Measurements from ENCODE around the gene ACTR3C.

Gene ACTR3C

GRCh38 chr7:150322833-150323681 is at the start of gene ACTR3C, which contains the start of gene LRRC61:
TSS of gene ACTR3C (minus strand) at chr7:150323545. CDS start at chr7:150295296, 28,249 bp downstream.
TSS of gene LRRC61 (plus strand) at chr7:150323355. CDS start at chr7:150336862, 13,507 bp downstream.
- DNase-seq (ENCODE audit: low read depth) = no peak

DNA sequence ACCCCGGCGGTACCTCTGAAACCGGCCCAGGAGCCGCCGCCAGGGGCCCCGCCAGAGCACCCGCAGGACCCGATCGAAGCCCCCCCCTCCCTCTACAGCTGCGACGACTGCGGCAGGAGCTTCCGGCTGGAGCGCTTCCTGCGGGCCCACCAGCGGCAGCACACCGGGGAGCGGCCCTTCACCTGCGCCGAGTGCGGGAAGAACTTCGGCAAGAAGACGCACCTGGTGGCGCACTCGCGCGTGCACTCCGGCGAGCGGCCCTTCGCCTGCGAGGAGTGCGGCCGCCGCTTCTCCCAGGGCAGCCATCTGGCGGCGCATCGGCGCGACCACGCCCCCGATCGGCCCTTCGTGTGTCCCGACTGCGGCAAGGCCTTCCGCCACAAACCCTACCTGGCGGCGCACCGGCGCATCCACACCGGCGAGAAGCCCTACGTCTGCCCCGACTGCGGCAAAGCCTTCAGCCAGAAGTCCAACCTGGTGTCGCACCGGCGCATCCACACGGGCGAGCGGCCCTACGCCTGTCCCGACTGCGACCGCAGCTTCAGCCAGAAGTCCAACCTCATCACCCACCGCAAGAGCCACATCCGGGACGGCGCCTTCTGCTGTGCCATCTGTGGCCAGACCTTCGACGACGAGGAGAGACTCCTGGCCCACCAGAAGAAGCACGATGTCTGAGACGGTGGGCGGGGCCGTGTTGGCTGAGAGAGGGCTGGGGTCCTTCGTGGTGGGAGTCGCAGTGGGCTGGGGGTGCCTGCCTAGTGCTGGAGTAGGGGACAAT is 49.1 kb upstream of the ACTR3C start:
- DNase-seq (ENCODE audit: low read depth) = no peak

DNA sequence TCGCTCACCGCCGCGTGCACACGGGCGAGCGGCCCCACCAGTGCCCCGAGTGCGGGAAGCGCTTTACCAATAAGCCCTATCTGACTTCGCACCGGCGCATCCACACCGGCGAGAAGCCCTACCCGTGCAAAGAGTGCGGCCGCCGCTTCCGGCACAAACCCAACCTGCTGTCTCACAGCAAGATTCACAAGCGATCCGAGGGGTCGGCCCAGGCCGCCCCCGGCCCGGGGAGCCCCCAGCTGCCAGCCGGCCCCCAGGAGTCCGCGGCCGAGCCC is 48.6 kb upstream of the ACTR3C start:
- DNase-seq (ENCODE audit: low read depth) = no peak

- DNase-seq (ENCODE audit: low read depth) = no peak
Observed at GRCh38 chr7:150371131-150371995, 48.0 kb upstream of the ACTR3C start.

DNA sequence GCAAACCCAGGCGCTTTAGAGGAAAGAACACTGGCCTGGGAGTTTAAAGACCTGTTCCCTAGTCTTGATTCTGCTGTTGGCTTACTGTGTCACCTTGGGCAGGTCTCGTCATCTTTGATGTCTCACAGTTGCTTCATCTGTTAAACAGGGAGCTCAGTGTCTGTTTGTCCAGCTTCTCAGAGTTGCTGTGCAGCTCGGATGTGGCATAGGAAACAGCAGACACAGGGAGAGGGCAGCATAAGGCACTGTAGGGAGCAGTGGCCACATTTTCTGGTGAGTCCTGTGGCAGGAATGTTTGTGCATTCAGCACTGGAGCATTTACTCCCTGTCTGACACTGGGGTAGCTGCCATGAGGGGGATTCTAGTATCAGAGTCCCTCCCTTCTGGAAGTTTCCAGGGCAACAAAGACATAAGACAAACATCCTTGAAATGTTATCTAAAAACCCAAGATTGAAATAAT is 47.3 kb upstream of the ACTR3C start:
- DNase-seq (ENCODE audit: low read depth) = peak; percentile 88

GRCh38 chr7:150369748-150370501 is 46.6 kb upstream of the ACTR3C start:
- DNase-seq (ENCODE audit: low read depth) = no peak

DNA sequence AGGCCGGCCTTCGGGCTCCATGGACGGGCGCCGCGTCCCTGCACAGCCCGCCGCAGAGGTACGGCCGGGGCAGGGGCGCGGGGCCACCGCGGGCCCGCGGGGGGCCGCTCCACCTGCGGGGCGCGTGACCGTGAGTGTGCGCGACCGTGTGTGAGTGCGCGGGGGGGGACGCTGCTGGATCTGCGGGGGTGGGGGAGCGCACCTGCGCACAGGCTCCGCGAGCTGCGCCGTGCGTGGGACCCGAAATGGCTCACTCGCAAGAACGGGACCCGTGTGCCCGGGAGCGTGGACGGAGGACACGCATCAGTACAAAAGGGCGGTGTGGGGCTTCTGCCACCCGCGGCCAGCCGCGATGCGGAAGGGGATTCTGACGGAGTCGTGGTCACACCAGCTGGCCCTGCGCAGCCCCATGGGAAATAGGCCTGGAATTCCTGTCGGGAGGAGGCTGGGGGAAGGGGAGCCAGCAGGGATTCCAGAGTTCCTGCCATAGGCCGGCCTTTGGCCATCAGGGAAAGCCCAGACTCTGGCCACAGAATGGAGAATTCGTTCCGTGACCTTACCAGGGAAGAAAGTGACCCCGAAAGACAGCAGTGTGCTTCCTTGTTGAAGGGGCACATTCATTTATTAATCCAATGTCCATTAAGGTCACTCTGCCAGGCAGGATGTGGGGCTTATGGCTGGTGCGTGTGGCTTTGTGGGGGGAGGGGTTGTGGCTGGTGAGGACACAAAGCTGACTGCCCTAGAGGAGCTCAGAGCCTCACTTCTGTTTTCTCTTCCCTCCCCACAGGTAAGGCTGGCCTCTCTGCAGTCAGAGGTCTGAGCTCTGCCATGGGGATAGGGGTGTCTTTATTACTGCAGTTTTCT is 45.8 kb upstream of the ACTR3C start:
- DNase-seq (ENCODE audit: low read depth) = peak; percentile 88

DNA sequence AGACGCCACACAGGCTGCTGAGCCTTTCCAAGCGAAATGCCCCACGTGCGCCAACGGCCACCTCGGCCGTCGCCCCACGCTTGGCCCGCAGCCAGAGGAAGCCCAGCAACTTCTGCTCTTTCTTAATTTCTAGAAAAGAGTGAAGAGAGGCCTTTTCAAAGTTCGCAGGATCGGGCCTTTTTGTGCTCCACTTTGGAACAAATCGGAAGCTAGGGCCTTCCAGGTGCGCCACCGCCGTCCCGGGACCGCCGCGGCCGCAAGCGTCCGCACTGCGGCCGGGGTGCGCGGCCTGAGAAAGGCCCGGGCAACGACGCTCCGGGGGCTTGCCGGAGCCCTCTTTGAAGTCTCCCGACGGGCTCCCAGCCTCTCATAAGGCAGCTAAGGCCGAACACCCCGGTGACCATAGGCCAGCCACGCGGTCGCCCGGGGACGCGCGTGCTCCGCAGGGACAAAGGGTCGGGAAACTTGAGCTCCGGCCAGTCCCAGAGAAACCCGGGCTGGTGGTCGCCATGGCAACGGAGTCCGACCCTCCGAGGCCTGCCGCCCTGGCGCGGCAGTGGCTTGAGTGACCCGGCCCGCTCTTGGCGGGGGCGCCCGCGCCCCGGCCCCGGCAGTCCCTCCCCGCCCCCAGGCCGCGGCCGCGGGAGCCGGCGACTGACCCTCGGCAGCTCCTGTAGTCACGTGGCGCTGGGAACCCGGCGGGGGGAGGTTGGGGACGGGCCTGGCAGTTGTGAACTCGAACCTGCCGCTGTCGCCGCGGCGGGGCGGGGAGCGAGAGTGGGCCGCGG is 44.9 kb upstream of the ACTR3C start, which contains the start of gene REPIN1:
Gene REPIN1 (plus strand): TSS at position 727 of the 788 bp plus-strand sequence. CDS start 890 bp downstream, outside the sequence.
- DNase-seq (ENCODE audit: low read depth) = peak; percentile 87

DNA sequence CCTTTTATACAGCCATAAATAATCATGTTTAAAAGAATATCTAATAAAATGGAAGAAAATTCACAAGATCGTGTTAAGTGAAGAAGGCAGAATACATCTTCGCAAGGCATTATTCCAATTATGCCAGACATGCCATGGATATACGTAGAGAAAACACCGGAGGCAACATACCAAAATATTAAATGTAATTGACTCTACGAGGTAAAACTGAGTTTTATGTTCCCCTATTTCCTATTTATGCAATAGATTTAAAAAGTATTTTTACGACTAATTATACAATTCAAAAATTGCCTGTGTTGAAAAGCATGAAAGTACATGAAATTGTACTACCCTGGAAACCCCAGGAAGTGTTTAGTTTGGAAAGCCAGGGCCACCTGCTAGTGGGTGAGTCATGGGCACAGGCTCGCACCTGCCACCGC is 44.3 kb upstream of the ACTR3C start:
- no peak for DNase-seq (ENCODE audit: low read depth)

GRCh38 chr7:150365673-150366398 is 42.5 kb upstream of the ACTR3C start:
- no peak for DNase-seq (ENCODE audit: low read depth)

DNA sequence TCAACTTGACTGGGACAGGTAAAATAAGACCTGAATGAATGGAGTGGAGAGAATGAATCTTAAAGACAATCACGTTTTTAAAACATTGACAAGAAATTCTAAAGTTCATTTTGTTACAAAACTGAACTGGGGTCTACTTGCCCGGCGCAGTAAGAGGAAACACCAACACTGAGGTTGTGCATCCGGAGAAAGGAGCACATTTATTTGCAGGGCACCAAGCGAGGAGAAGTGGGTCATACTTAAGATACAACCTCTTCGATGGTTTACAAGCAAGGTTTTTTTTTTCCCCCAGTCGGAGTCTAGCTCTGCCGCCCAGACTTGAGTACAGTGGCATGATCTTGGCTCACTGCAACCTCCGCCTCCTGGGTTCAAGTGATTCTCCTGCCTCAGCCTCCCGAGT is 41.8 kb upstream of the ACTR3C start:
- DNase-seq (ENCODE audit: low read depth) = no peak

DNA sequence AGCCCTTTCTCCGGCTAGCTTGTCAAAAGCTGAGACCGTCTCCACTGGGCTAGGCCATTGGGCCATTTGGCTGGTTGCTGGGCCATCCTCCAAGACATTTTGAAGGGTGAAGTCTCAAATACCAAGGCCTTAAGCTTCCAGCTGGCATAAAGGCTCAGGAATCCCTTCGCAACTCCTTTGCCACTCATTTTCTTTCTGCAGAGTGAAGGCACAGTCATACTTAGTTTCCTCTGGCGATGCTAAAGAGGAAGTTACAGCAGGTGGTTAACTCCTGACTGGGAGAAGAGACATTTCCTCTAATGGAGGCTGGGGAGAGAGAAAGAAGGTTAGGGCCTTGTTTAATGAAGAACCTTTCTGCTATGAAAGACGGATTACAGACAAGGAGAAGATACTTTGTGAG is 40.5 kb upstream of the ACTR3C start:
- DNase-seq (ENCODE audit: low read depth) = no peak

DNA sequence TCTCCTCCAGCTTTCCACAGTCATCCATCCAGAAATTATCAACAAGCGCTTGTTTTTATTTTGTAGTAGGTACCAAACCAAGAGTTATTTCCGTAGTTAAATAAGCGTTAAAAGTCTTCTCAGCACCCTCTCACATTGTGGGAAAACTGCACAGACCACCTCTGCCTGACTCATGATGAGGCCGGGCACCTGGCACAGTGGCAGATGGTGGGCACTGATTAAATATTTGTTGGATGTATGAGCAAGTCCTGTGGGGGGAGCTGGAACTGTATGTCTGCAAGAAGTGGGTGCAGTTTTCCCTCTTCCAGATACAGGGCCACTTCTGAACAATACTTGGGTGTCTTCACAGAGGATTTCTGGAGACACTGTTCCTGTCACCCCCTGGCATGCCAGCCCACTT is 40.0 kb upstream of the ACTR3C start:
- no peak for DNase-seq (ENCODE audit: low read depth)

DNA sequence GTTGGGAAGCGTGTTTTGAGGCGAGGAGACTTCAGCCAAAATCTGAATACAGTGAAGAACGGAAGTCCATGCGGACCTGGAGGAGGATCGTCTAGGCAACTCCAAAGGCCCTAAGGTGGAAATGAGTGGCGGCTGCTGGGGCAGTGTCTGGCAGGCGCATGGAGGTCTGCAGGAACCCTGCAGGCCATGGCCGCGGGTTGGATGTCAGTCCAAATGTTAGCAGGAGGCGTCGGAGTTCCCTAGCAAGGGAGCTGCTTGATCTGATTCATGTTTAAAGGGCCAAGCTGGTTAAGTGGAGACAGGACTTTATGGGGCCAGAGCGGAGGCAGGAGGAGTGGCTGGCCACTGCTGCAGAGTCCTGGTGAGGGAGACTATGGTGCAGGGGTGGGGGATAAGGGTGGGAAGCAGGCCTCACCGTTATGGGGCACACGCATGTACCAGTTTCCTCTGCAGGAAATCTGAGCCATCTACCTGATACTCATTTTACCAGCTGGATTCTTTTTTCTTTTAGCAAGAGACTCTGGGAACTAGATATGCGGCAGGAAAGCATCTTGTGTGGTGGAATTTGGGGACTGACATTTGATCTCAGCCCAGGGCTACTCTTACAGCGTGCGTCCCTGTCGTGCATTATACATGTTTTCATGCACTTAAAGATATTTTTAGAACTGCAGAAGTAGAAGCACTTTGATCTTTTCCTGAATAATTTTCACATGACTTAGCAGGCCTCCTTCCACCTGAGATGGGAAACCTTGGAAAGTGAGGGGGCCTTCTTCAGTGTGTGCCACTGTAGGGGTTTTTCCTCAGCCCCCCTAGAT is 38.7 kb upstream of the ACTR3C start:
- DNase-seq (ENCODE audit: low read depth) = no peak

GRCh38 chr7:150361402-150361801 is 38.1 kb upstream of the ACTR3C start:
- no peak for DNase-seq (ENCODE audit: low read depth)

GRCh38 chr7:150360363-150361058 is 37.2 kb upstream of the ACTR3C start:
- no peak for DNase-seq (ENCODE audit: low read depth)

- DNase-seq (ENCODE audit: low read depth) = no peak
Observed at GRCh38 chr7:150359622-150360362, 36.4 kb upstream of the ACTR3C start.
